HG03064 (cell line): ENCODE data around the gene TRIM39.
"Not testable (repeated sequence)": the region's sequence is repeated elsewhere in the genome, so short reads cannot be mapped to it uniquely, and the experiment has no call there.

Source experiments
- ATAC-seq: cut with Tn5 transposase; IDR thresholded peaks from one replicate; pipeline ENCODE4 v1.9.1; 2021; ENCODE audit warnings: low read depth; ENCODE audit not compliant: unreplicated experiment

Gene TRIM39

GRCh38 chr6:30359276-30359675, 32.5 kb downstream of the TRIM39 start:
- ATAC-seq = no peak

GRCh38 chr6:30360139-30360538, 33.4 kb downstream of the TRIM39 start:
- ATAC-seq = no peak

- ATAC-seq = no peak
Measured at GRCh38 chr6:30361661-30362060, 34.9 kb downstream of the TRIM39 start.

DNA sequence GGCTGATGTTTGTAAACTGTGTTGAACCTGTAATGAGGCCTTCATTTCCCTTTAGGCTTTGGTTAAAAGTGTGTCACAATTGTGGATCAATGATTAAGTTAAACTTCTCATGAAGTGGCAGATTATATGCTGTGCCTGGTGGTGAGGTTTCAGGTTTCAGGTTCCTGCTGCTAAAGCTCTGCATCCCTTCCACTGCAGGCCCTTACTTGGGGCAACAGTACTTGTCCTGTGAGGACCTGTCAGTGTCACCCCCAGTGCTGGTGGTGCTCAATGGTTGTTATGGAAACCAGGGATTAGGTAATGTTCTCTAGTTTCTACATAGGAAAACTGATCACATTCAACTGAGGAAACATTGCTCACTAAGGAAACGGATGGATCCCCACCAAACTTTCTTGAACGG, 36.7 kb downstream of the TRIM39 start:
- ATAC-seq = no peak

GRCh38 chr6:30364591-30364990, 37.9 kb downstream of the TRIM39 start:
- no peak for ATAC-seq

DNA sequence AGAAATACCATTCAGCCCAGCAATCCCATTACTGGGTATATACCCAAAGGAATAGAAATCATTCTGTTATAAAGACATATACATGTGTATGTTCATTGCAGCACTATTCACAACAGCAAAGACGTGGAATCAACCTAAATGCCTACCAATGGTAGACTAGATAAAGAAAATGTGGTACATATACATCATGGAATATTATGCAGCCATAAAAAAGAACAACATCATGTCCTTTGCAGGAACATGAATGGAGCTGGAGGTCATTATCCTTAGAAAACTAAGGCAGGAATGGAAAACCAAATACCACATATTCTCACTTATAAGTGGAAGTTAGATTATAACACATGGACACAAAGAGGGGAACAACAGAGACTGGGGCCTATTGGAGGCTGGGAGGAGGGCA, 42.6 kb downstream of the TRIM39 start:
- not testable (repeated sequence) for ATAC-seq

DNA sequence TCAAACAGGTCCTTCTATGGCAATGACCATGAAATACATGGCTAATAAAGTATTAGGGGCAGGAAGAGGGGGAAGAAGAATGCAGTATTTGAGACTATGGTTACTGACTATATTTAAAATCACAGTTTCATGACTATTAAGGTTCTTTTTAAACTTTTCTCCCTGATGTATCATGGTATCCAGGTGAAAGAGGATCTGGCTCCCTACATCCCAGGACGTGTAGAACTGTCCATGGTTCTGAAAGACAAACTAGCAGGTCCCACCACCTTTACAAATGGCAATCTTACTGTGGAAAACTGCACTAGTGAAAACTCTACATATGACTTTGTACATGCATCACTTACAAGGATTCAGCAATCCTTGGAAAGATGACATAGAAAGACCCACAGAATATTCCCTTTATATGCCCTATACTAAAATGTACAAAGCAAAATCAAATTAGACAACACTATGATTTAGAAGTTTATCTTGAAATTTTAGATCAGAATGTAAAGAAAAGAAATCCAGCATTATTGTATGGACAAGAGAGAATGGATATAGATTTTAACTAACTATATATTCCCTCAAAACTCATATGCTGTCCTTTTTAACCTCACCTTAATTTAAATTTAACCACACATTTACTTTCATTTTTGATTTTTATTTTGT, 51.7 kb downstream of the TRIM39 start:
- no peak for ATAC-seq

GRCh38 chr6:30380464-30380863, 53.7 kb downstream of the TRIM39 start:
- ATAC-seq = no peak

DNA sequence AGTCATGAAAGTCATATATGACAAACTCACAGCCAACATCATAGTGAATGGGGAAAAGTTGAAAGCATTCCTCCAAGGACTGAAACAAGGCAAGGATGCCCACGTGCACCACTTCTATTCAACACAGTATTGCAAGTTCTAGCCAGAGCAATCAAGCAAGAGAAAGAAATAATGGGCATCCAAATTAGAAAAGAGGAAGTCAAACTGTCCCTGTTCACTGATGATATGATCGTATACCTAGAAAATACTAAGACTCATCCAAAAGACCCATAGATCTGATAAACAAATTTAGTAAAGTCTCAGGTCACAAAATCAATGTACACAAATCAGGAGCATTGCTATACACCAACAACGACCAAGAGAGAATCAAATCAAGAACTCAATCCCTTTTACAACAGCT, 59.4 kb downstream of the TRIM39 start:
- ATAC-seq = no peak

- ATAC-seq = no peak
Measured at GRCh38 chr6:30391240-30391639, 64.5 kb downstream of the TRIM39 start.
